ENCODE measurements around the gene HSPA4. TPM values are rescaled to one million over a fixed set of nuclear protein-coding genes. Genes with fewer than 3 reads are reported as not detected.

HSPA4 gene
- total and polyA plus RNA-seq, 2 donors (not counting 3 experiments of a cell fraction or from before 2014, with no cell fraction given) = 11.2 to 161 TPM

- TF ChIP-seq FOS (IDR thresholded peaks at IDR 0.05; ENCODE audit: borderline replicate concordance, insufficient read depth, low read length) (no peak), POLR2A (IDR thresholded peaks at IDR 0.05; ENCODE audit: low read depth, low read length) (no peak), POLR2AphosphoS5 (IDR thresholded peaks at IDR 0.05; ENCODE audit: insufficient read depth, low read depth, low read length) (no peak), GATA2 (IDR thresholded peaks at IDR 0.05; ENCODE audit: insufficient read depth, insufficient read length, low read depth, low read length) (no peak), MAX (IDR thresholded peaks at IDR 0.05; ENCODE audit: insufficient read depth, insufficient read length) (no peak), JUN (IDR thresholded peaks at IDR 0.05; ENCODE audit: borderline replicate concordance, insufficient read depth, insufficient read length, low read depth) (no peak), EZH2 (IDR thresholded peaks at IDR 0.05; ENCODE audit: borderline replicate concordance, low read depth, low read length, severe bottlenecking) (no peak), MYC (IDR thresholded peaks at IDR 0.05; ENCODE audit: low read depth, low read length) (no peak), CTCF (IDR thresholded peaks at IDR 0.05; ENCODE audit: extremely low read depth in 1 of 2, insufficient read depth in 1 of 2, low read depth in 1 of 2, low read length in 2 of 2) (no peak)
- BruUV-seq (replicated peaks) = no TSS peak
- DNase-seq (ENCODE audit: low read depth, low spot score) (peak; percentile 66), FAIRE-seq (peak; percentile 67)
- Histone ChIP-seq H4K20me1 (replicated peaks; ENCODE audit: control insufficient read depth, extremely low read depth, insufficient read depth, low read length) (no peaks in the 10 kb centered on the region), H3K9me3 (replicated peaks; ENCODE audit: control insufficient read depth, insufficient read depth, low read length) (no peaks in the 10 kb centered on the region), H3K4me2 (ENCODE audit: insufficient read depth, low read length) (peak overlapping the region; percentile 64), H2AFZ (ENCODE audit: low read depth, low read length) (no peak overlapping the region), H3K27ac (ENCODE audit: insufficient read depth, low read depth, low read length) (peak overlapping the region; percentile 5), H3K79me2 (ENCODE audit: control insufficient read depth, insufficient read depth, low read length) (peaks cover 23% of the 10 kb centered on the region), H3K4me3 (replicated peaks in 1 of 3; ENCODE audit: insufficient read depth in 1 of 3, low read depth in 1 of 3, low read length in 3 of 3) (peak overlapping the region in 1 of 3 experiments; percentile 6), H3K27me3 (ENCODE audit: control insufficient read depth in 2 of 2, insufficient read depth in 2 of 2, low read length in 2 of 2) (no peaks in the 10 kb centered on the region), H3K9me1 (replicated peaks; ENCODE audit: control insufficient read depth, extremely low read depth, insufficient read depth, low read length) (no peaks in the 10 kb centered on the region), H3K9ac (replicated peaks; ENCODE audit: extremely low read depth, insufficient read depth, low read length) (peak overlapping the region; percentile 39), H3K36me3 (ENCODE audit: control insufficient read depth in 2 of 2, extremely low read depth in 1 of 2, insufficient read depth in 2 of 2, low read length in 2 of 2) (no peaks in the 10 kb centered on the region), H3K4me1 (ENCODE audit: control insufficient read depth, extremely low read depth, insufficient read depth, low read length) (peaks cover 35% of the 10 kb centered on the region)
- ChIA-PET POLR2A (no interaction called here), CTCF (interaction anchor here (0.8 to 1.1 kb wide), 3 partner anchors 14 to 219 kb away, joined by 3 to 5 read pairs (median 3); no protein-coding TSS in a partner anchor)
- intact Hi-C loops (cut with micrococcal nuclease) = no loop called here
- dilution Hi-C loops (cut with MboI; ENCODE audit: extremely low pct_ligation_motif_present, low sequenced_read_pairs) = no loop called here
These were observed 2.7 kb upstream of the HSPA4 start for GRCh38 chr5:133048993-133049725.
